Common myeloid progenitor, CD34-positive (primary cell): ENCODE results near the gene CLEC2D. TPM values are rescaled to one million over a fixed set of nuclear protein-coding genes. Genes with fewer than 3 reads are reported as not detected.

Experiments
- CTCF ChIA-PET: fragments of 350-600 bp; sonication (Branson Sonifier 250); formaldehyde crosslinking; loops from one replicate; lab custom pipeline; 2021; ENCODE audit warnings: antibody characterized with exemption; lab: Charles Lee
- POLR2A ChIA-PET: fragments of 350-600 bp; sonication (Branson Sonifier 250); formaldehyde crosslinking; loops from one replicate; lab custom pipeline; 2021; ENCODE audit warnings: antibody characterized with exemption; lab: Charles Lee
- DNase-seq, 3 donors: peaks; one replicate each; pipeline versions ENCODE4 v3.0.0 to v3.0.0-alpha.2; 2013
- H3K27ac ChIP-seq, 2 experiments: 1 replicate in 1 of 2; 2 replicates in 1 of 2; pipeline ENCODE4 v1.7.0; 2013; ENCODE audit warnings: inconsistent platforms in 2 of 2, low read length in 2 of 2, mild to moderate bottlenecking in 2 of 2, low read depth in 1 of 2, moderate library complexity in 1 of 2; ENCODE audit not compliant: severe bottlenecking in 2 of 2, insufficient read depth in 1 of 2, poor library complexity in 1 of 2
- H3K27me3 ChIP-seq, 5 experiments: replicated peaks in 2 of 5; 1 replicate in 3 of 5; 2 replicates in 2 of 5; pipeline versions ENCODE4 v1.6.1 to v1.7.0; 2013; ENCODE audit warnings: low read length in 4 of 5, mild to moderate bottlenecking in 2 of 5, moderate library complexity in 2 of 5, inconsistent platforms in 1 of 5; ENCODE audit not compliant: insufficient read depth in 5 of 5, control insufficient read depth in 4 of 5
- H3K36me3 ChIP-seq, 4 experiments: 1 replicate in 2 of 4; 2 replicates in 2 of 4; pipeline versions ENCODE4 v1.6.1 to v1.7.0; 2013; ENCODE audit warnings: low read length in 3 of 4, control low read depth in 1 of 4, mild to moderate bottlenecking in 1 of 4; ENCODE audit not compliant: control insufficient read depth in 4 of 4, insufficient read depth in 4 of 4
- H3K4me1 ChIP-seq, 4 experiments: 1 replicate in 3 of 4; 2 replicates in 1 of 4; pipeline versions ENCODE4 v1.6.1 to v1.7.1; 2013; ENCODE audit warnings: low read length in 3 of 4, mild to moderate bottlenecking in 3 of 4, control low read depth in 1 of 4, inconsistent platforms in 1 of 4, moderate library complexity in 1 of 4; ENCODE audit not compliant: control insufficient read depth in 4 of 4, insufficient read depth in 4 of 4; ENCODE audit errors: control extremely low read depth in 1 of 4
- H3K4me3 ChIP-seq, 7 experiments: 1 replicate in 4 of 7; 2 replicates in 3 of 7; pipeline versions ENCODE4 v1.5.1 to v1.7.0; 2013; ENCODE audit warnings: mild to moderate bottlenecking in 7 of 7, low read length in 6 of 7, moderate library complexity in 6 of 7, inconsistent platforms in 2 of 7, low read depth in 2 of 7, control low read depth in 1 of 7; ENCODE audit not compliant: insufficient read depth in 4 of 7, control insufficient read depth in 1 of 7; ENCODE audit errors: extremely low read depth in 1 of 7
- H3K9me3 ChIP-seq, 5 experiments: 1 replicate in 4 of 5; 2 replicates in 1 of 5; pipeline versions ENCODE4 v1.6.1 to v1.7.1; 2013; ENCODE audit warnings: low read length in 4 of 5, mild to moderate bottlenecking in 2 of 5, inconsistent platforms in 1 of 5, low read depth in 1 of 5, moderate library complexity in 1 of 5; ENCODE audit not compliant: control insufficient read depth in 4 of 5, insufficient read depth in 2 of 5; ENCODE audit errors: control extremely low read depth in 1 of 5
- WGBS: methylation state at CpG from one replicate; pipeline ENCODE4 v1.1.5; 2013; ENCODE audit not compliant: insufficient coverage; 5-methylcytosine and 5-hydroxymethylcytosine counted together
- polyA plus RNA-seq: library from polyadenylated mRNA; unstranded; fragments of 120-200 nt; gene quantifications from one replicate; pipeline ENCODE4 v1.2.1, GENCODE V29; 2013

The CLEC2D gene
- polyA plus RNA-seq: 20.2 TPM

GRCh38 chr12:9669534-9669933 lies at the start of gene CLEC2D:
Gene CLEC2D (plus strand): TSS chr12:9669713. CDS start chr12:9669735, 22 bp downstream.
- DNase-seq: no peak
- H3K9me3 ChIP-seq: no peaks in the 10 kb centered on the region
- H3K27ac ChIP-seq: no peak within 1 kb of the TSS
- peaks cover 2 to 25% (median 18%) of the 10 kb centered on the region in 4 experiments for H3K4me1 ChIP-seq
- peaks cover 5 to 14% (median 9%) of the 10 kb centered on the region in 4 experiments for H3K36me3 ChIP-seq
- ChIA-PET POLR2A (no interaction called here), CTCF (interaction anchor here (0.6 to 1.2 kb wide), 3 partner anchors 15 to 36 kb away, joined by 3 to 4 read pairs (median 3); no protein-coding TSS in a partner anchor)
- 96% methylated on average over 4 of the region's 4 CpGs for WGBS
- peak within 1 kb of the TSS in 1 of 7 experiments; percentile 3 for H3K4me3 ChIP-seq
- H3K27me3 ChIP-seq: no peaks in the 10 kb centered on the region

GRCh38 chr12:9625019-9625418 lies 44.5 kb upstream of the CLEC2D start:
- Histone ChIP-seq H3K4me3 (no peak overlapping the region), H3K27me3 (no peaks in the 10 kb centered on the region), H3K36me3 (peaks cover 2 to 34% (median 7%) of the 10 kb centered on the region in 4 experiments), H3K27ac (no peak overlapping the region), H3K4me1 (no peaks in the 10 kb centered on the region), H3K9me3 (peaks cover 0 to 15% (median 0%) of the 10 kb centered on the region in 5 experiments)
- no peak for DNase-seq
- WGBS: 80% methylated on average over 1 of the region's 3 CpGs
- ChIA-PET CTCF (interaction anchor here (0.9 to 2.4 kb wide), 4 partner anchors 9 to 297 kb away, joined by 3 to 7 read pairs (median 3); no protein-coding TSS in a partner anchor), POLR2A (no interaction called here)

- POLR2A ChIA-PET: no interaction called here
- Histone ChIP-seq H3K4me3 (no peak overlapping the region), H3K4me1 (no peaks in the 10 kb centered on the region), H3K9me3 (peaks cover 0 to 15% (median 0%) of the 10 kb centered on the region in 5 experiments), H3K27ac (no peak overlapping the region), H3K36me3 (peaks cover 2 to 31% (median 6%) of the 10 kb centered on the region in 4 experiments), H3K27me3 (no peaks in the 10 kb centered on the region)
- DNase-seq: no peak
- CTCF ChIA-PET: interaction anchor here (1.6 to 2.4 kb wide), 2 partner anchors 9 to 295 kb away, joined by 3 to 7 read pairs; no protein-coding TSS in a partner anchor
These were observed 43.2 kb upstream of the CLEC2D start for GRCh38 chr12:9626291-9626690.

GRCh38 chr12:9626821-9627220 lies 42.7 kb upstream of the CLEC2D start:
- WGBS: 100% methylated on average over 1 of the region's 2 CpGs
- POLR2A ChIA-PET: interaction anchor here (0.5 kb wide), 1 partner anchor 89 kb away, joined by 3 read pairs; no protein-coding TSS in a partner anchor

GRCh38 chr12:9632766-9633165 lies 36.7 kb upstream of the CLEC2D start:
- peaks cover 2 to 25% (median 8%) of the 10 kb centered on the region in 4 experiments for H3K36me3 ChIP-seq
- ChIA-PET POLR2A (no interaction called here), CTCF (interaction anchor here (0.7 to 4.6 kb wide), 14 partner anchors 8 to 165 kb away, joined by 3 to 44 read pairs (median 4); no protein-coding TSS in a partner anchor)
- no peak overlapping the region for H3K27ac ChIP-seq
- peaks cover 9 to 16% (median 12%) of the 10 kb centered on the region in 4 experiments for H3K4me1 ChIP-seq
- no peak overlapping the region for H3K4me3 ChIP-seq
- WGBS: 99% methylated on average over 12 of the region's 13 CpGs
- no peaks in the 10 kb centered on the region for H3K27me3 ChIP-seq
- H3K9me3 ChIP-seq: peaks cover 0 to 26% (median 10%) of the 10 kb centered on the region in 5 experiments
- no peak for DNase-seq

More at GRCh38 chr12:9626821-9627220, 42.7 kb upstream of the CLEC2D start:
- no peak overlapping the region for H3K27ac ChIP-seq
- CTCF ChIA-PET: no interaction called here
- DNase-seq: no peak
- H3K9me3 ChIP-seq: peaks cover 0 to 15% (median 0%) of the 10 kb centered on the region in 5 experiments
- peaks cover 0 to 29% (median 6%) of the 10 kb centered on the region in 4 experiments for H3K36me3 ChIP-seq
- H3K4me3 ChIP-seq: no peak overlapping the region
- H3K4me1 ChIP-seq: no peaks in the 10 kb centered on the region
- no peaks in the 10 kb centered on the region for H3K27me3 ChIP-seq

GRCh38 chr12:9634177-9634803 lies 35.2 kb upstream of the CLEC2D start:
- Histone ChIP-seq H3K36me3 (peaks cover 2 to 29% (median 9%) of the 10 kb centered on the region in 4 experiments), H3K9me3 (peaks cover 0 to 29% (median 12%) of the 10 kb centered on the region in 5 experiments), H3K27me3 (no peaks in the 10 kb centered on the region), H3K4me3 (no peak overlapping the region), H3K4me1 (peaks cover 9 to 16% (median 12%) of the 10 kb centered on the region in 4 experiments), H3K27ac (no peak overlapping the region)
- peak; percentile 68 to 78 (median 70) for DNase-seq
- POLR2A ChIA-PET: no interaction called here
- WGBS: 83% methylated on average over 1 of the region's 2 CpGs
- CTCF ChIA-PET: interaction anchor here (0.7 to 4.6 kb wide), 24 partner anchors 8 to 505 kb away, joined by 3 to 44 read pairs (median 4); no protein-coding TSS in a partner anchor
